ENCODE data around the gene BCL6. TPM values are rescaled to one million over a fixed set of nuclear protein-coding genes. Genes with fewer than 3 reads are reported as not detected.

Gene BCL6
- total and polyA plus RNA-seq, 2 of the 8 experiments (the other 6 are each of a cell fraction or from before 2014, with no cell fraction given): 5.7 to 10.4 TPM

DNA sequence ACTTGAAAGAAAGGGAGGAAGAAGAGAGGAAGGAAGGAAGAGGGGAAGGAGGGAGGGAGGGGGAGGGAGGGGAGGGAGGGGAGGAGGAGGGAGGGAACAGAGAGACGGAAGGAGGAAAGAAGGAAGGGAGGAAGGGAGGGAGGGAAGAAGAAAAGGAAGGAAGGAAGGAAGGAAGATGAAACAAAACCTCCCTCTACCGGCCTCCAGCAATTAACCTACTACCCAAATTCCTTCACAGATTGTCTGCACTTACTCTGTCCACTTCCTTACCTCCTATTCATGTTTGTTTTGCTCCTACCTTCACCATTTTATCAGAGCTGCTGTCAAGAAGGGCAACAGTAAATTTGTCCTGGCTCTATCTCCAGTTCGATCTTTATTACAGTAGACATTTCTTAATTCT lies 44.6 kb upstream of the BCL6 start:
- no peak for FAIRE-seq
- 80% methylated on average over 2 of the region's 3 CpGs; no CpG with 5 or more reads in 1 of the 2 experiments for WGBS, 2 experiments (ENCODE audit: extremely low coverage in 1 of 2, insufficient coverage in 1 of 2, insufficient read length in 1 of 2, insufficient replicate concordance in 2 of 2, low coverage in 1 of 2, low lambda C conversion rate in 2 of 2, missing lambda C conversion rate in 1 of 2)
- TF ChIP-seq CHD2 (IDR thresholded peaks at IDR 0.05; ENCODE audit: low read length) (no peak), EGR1 (IDR thresholded peaks at IDR 0.05; ENCODE audit: borderline replicate concordance, low read depth, low read length) (no peak), RXRA (IDR thresholded peaks at IDR 0.05; ENCODE audit: insufficient read depth, low read depth, low read length) (no peak), YY1 (IDR thresholded peaks at IDR 0.05; ENCODE audit: low read depth, low read length) (no peak), SUZ12 (IDR thresholded peaks at IDR 0.05; ENCODE audit: low read length) (no peak), SAP30 (IDR thresholded peaks at IDR 0.05; ENCODE audit: insufficient read depth, insufficient replicate concordance, low read length) (no peak), SIRT6 (IDR thresholded peaks at IDR 0.05; ENCODE audit: low read length) (no peak), HDAC2 (IDR thresholded peaks at IDR 0.05; ENCODE audit: borderline replicate concordance in 1 of 2, low read depth in 2 of 2, low read length in 2 of 2) (no peak), EP300 (IDR thresholded peaks at IDR 0.05; ENCODE audit: borderline replicate concordance in 1 of 2, low read depth in 2 of 2, low read length in 2 of 2) (no peak), RAD21 (IDR thresholded peaks at IDR 0.05 in 1 of 2, conservative IDR thresholded peaks at IDR 0.05 in 1 of 2; ENCODE audit: low read depth in 2 of 2, low read length in 2 of 2) (no peak), SRF (IDR thresholded peaks at IDR 0.05; ENCODE audit: low read depth, low read length) (no peak), TAF7 (optimal IDR thresholded peaks at IDR 0.05; ENCODE audit: borderline replicate concordance, low read depth, low read length) (no peak)
- TF ChIP-seq, protein P1, sequence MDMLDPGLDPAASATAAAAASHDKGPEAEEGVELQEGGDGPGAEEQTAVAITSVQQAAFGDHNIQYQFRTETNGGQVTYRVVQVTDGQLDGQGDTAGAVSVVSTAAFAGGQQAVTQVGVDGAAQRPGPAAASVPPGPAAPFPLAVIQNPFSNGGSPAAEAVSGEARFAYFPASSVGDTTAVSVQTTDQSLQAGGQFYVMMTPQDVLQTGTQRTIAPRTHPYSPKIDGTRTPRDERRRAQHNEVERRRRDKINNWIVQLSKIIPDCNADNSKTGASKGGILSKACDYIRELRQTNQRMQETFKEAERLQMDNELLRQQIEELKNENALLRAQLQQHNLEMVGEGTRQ (IDR thresholded peaks at IDR 0.05; ENCODE audit: low read length): no peak

More for the DNA sequence above, 44.6 kb upstream of the BCL6 start:
- Histone ChIP-seq H2AK5ac (ENCODE audit: low read depth, low read length) (no peak overlapping the region), H2BK12ac (ENCODE audit: low read depth, low read length) (no peak overlapping the region), H3K36me3 (ENCODE audit: control insufficient read depth in 2 of 4, insufficient read depth in 4 of 4, low read length in 3 of 4) (no peaks in the 10 kb centered on the region; a peak in 1 of 8 replicates), H4K20me1 (replicated peaks in 1 of 2; ENCODE audit: control insufficient read depth in 1 of 2, insufficient read depth in 2 of 2, low read length in 2 of 2) (no peaks in the 10 kb centered on the region), H3K9me3 (ENCODE audit: insufficient read depth in 2 of 2, low read depth in 1 of 2, low read length in 1 of 2) (no peaks in the 10 kb centered on the region), H2BK5ac (ENCODE audit: low read depth, low read length) (no peak overlapping the region), H3K4me1 (replicated peaks in 1 of 4; ENCODE audit: control insufficient read depth in 3 of 4, insufficient read depth in 4 of 4, low read length in 3 of 4) (no peaks in the 10 kb centered on the region), H3K23me2 (ENCODE audit: low read depth, low read length) (no peaks in the 10 kb centered on the region), H3K79me2 (ENCODE audit: control insufficient read depth in 1 of 2, insufficient read depth in 2 of 2, low read length in 2 of 2) (no peaks in the 10 kb centered on the region), H2BK20ac (ENCODE audit: low read length) (no peak overlapping the region), H2AFZ (ENCODE audit: low read length) (no peak overlapping the region), H4K8ac (ENCODE audit: extremely low read depth, insufficient read depth, low read length) (no peak overlapping the region), H3K27me3 (replicated peaks in 1 of 4; ENCODE audit: control insufficient read depth in 3 of 4, extremely low read depth in 1 of 4, insufficient read depth in 3 of 4, low read length in 3 of 4) (peaks cover 0 to 1% (median 0%) of the 10 kb centered on the region in 4 experiments; a peak in 1 of 7 replicates), H3K14ac (ENCODE audit: insufficient read length) (no peak overlapping the region), H3K23ac (ENCODE audit: insufficient read length) (no peak overlapping the region), H3K56ac (replicated peaks; ENCODE audit: insufficient read length, low read depth, low read length) (no peak overlapping the region), H3K27ac (ENCODE audit: low read depth, low read length) (no peak overlapping the region), H3K4me3 (ENCODE audit: extremely low read depth in 1 of 4, insufficient read depth in 2 of 4, low read depth in 3 of 4, low read length in 4 of 4) (no peak overlapping the region), H4K91ac (replicated peaks; ENCODE audit: insufficient read length, low read length) (no peak overlapping the region), H2BK15ac (ENCODE audit: low read length) (no peak overlapping the region), H2BK120ac (replicated peaks; ENCODE audit: low read depth, low read length) (no peak overlapping the region), H3K79me1 (ENCODE audit: low read depth, low read length) (no peaks in the 10 kb centered on the region), H3K18ac (ENCODE audit: extremely low read depth, low read length) (no peak overlapping the region), H3K4me2 (ENCODE audit: insufficient read depth in 1 of 2, low read depth in 2 of 2, low read length in 2 of 2) (no peak overlapping the region), H4K5ac (ENCODE audit: insufficient read length, low read depth, low read length) (no peak overlapping the region), H3K9ac (replicated peaks in 1 of 4; ENCODE audit: extremely low read depth in 1 of 4, low read depth in 3 of 4, low read length in 3 of 4) (no peak overlapping the region), H3K4ac (replicated peaks; ENCODE audit: insufficient read length, low read depth, low read length) (no peak overlapping the region)
- ChIA-PET CTCF (ENCODE audit: partially characterized antibody) (no interaction called here), POLR2A (ENCODE audit: partially characterized antibody) (no interaction called here)
- DNase-seq (ENCODE audit: low read depth in 1 of 2, low spot score in 2 of 2): no peak
